Endothelial cell of umbilical vein (primary cell): ENCODE data around the gene AFG3L2. TPM values are rescaled to one million over a fixed set of nuclear protein-coding genes. Genes with fewer than 3 reads are reported as not detected.

Experiments
- BruUV-seq: library from RNA; stranded (reverse); fragments of 400-500 nt; replicated peaks from 2 replicates; lab custom pipeline; 2021; lab: Mats Ljungman, UMichigan
- CTCF ChIA-PET: fragments of 300-600, 350-600 bp; sonication (Branson Sonifier 250); formaldehyde crosslinking; loops from one replicate; lab custom pipeline; 2021; ENCODE audit warnings: antibody characterized with exemption, inconsistent platforms; lab: Charles Lee
- POLR2A ChIA-PET: fragments of 300-600, 350-600 bp; sonication (Branson Sonifier 250); formaldehyde crosslinking; loops from one replicate; lab custom pipeline; 2021; ENCODE audit warnings: antibody characterized with exemption, inconsistent platforms; lab: Charles Lee
- DNase-seq: peaks from one replicate; pipeline ENCODE4 v3.0.0-alpha.2; 2011; ENCODE audit warnings: low read depth, low spot score
- FAIRE-seq: peaks from 2 replicates; lab custom pipeline; 2011; peaks lifted over from hg19 to GRCh38; lab: Jason Lieb, UNC
- H2AFZ ChIP-seq: 2 replicates; pipeline ENCODE4 v1.6.0; 2012; ENCODE audit warnings: low read depth, low read length, control low read depth, inconsistent platforms
- H3K27ac ChIP-seq: 2 replicates; pipeline ENCODE4 v1.5.1; 2011; ENCODE audit warnings: low read depth, mild to moderate bottlenecking, control low read depth, low read length, moderate library complexity; ENCODE audit not compliant: insufficient read depth
- H3K27me3 ChIP-seq, 2 experiments: 2 replicates each; pipeline versions ENCODE4 v1.6.0 to v1.6.1; 2011; ENCODE audit warnings: low read length in 2 of 2, mixed read lengths in 1 of 2; ENCODE audit not compliant: control insufficient read depth in 2 of 2, insufficient read depth in 2 of 2
- H3K36me3 ChIP-seq, 2 experiments: 2 replicates in 1 of 2; 3 replicates in 1 of 2; pipeline ENCODE4 v1.5.1; 2011; ENCODE audit warnings: low read length in 2 of 2, mild to moderate bottlenecking in 1 of 2, moderate library complexity in 1 of 2; ENCODE audit not compliant: control insufficient read depth in 2 of 2, insufficient read depth in 2 of 2; ENCODE audit errors: extremely low read depth in 1 of 2
- H3K4me1 ChIP-seq: 3 replicates; pipeline ENCODE4 v1.5.1; 2011; ENCODE audit warnings: mild to moderate bottlenecking, low read length; ENCODE audit not compliant: control insufficient read depth, insufficient read depth; ENCODE audit errors: extremely low read depth
- H3K4me2 ChIP-seq: 2 replicates; pipeline ENCODE4 v1.6.1; 2011; ENCODE audit warnings: low read length, control low read depth, mixed read lengths; ENCODE audit not compliant: insufficient read depth
- H3K4me3 ChIP-seq, 3 experiments: fragments of 200-600 bp in 1 of 3; sonication (generic), shearing (Covaris generic) in 1 of 3; replicated peaks in 1 of 3; 2 replicates each; pipeline ENCODE4 v1.5.1; 2011 to 2016; ENCODE audit warnings: control low read depth in 3 of 3, low read length in 3 of 3, mild to moderate bottlenecking in 2 of 3, inconsistent platforms in 1 of 3, low read depth in 1 of 3, moderate library complexity in 1 of 3; ENCODE audit not compliant: insufficient read depth in 1 of 3
- H3K79me2 ChIP-seq: 2 replicates; pipeline ENCODE4 v1.6.0; 2012; ENCODE audit warnings: low read length, inconsistent platforms; ENCODE audit not compliant: control insufficient read depth, insufficient read depth
- H3K9ac ChIP-seq: replicated peaks from 2 replicates; pipeline ENCODE3; 2011; ENCODE audit warnings: low read length, control low read depth; ENCODE audit not compliant: insufficient read depth; ENCODE audit errors: extremely low read depth
- H3K9me1 ChIP-seq: replicated peaks from 3 replicates; pipeline ENCODE4 v1.6.0; 2011; ENCODE audit warnings: mild to moderate bottlenecking, low read length; ENCODE audit not compliant: control insufficient read depth, insufficient read depth; ENCODE audit errors: extremely low read depth
- H3K9me3 ChIP-seq: replicated peaks from 2 replicates; pipeline ENCODE4 v1.5.1; 2012; ENCODE audit warnings: low read length, inconsistent platforms; ENCODE audit not compliant: control insufficient read depth, insufficient read depth
- H4K20me1 ChIP-seq: replicated peaks from 2 replicates; pipeline ENCODE3; 2011; ENCODE audit warnings: mild to moderate bottlenecking, low read length; ENCODE audit not compliant: control insufficient read depth, insufficient read depth; ENCODE audit errors: extremely low read depth
- CTCF ChIP-seq, 2 donors: IDR thresholded peaks; 1 replicate in 1 of 2; 2 replicates in 1 of 2; pipeline ENCODE4 v1.5.1; 2011; ENCODE audit warnings: low read length in 2 of 2, mild to moderate bottlenecking in 2 of 2, moderate library complexity in 2 of 2, control low read depth in 1 of 2, inconsistent platforms in 1 of 2, low read depth in 1 of 2; ENCODE audit not compliant: insufficient read depth in 1 of 2; ENCODE audit errors: extremely low read depth in 1 of 2
- EZH2 ChIP-seq: IDR thresholded peaks from 2 replicates; pipeline ENCODE4 v1.6.1; 2012; ENCODE audit warnings: borderline replicate concordance, low read depth, mild to moderate bottlenecking, moderate library complexity, low read length, inconsistent platforms; ENCODE audit not compliant: severe bottlenecking
- FOS ChIP-seq: IDR thresholded peaks from 2 replicates; pipeline ENCODE4 v1.6.1; 2011; ENCODE audit warnings: mild to moderate bottlenecking, low read length, moderate library complexity, borderline replicate concordance; ENCODE audit not compliant: insufficient read depth
- GATA2 ChIP-seq: IDR thresholded peaks from 2 replicates; pipeline ENCODE4 v1.7.0; 2011; ENCODE audit warnings: low read depth, mild to moderate bottlenecking, moderate library complexity, mixed read lengths, low read length; ENCODE audit not compliant: insufficient read length, insufficient read depth
- JUN ChIP-seq: IDR thresholded peaks from 2 replicates; pipeline ENCODE4 v1.6.1; 2011; ENCODE audit warnings: borderline replicate concordance, low read depth; ENCODE audit not compliant: insufficient read length, insufficient read depth
- MYC ChIP-seq: IDR thresholded peaks from one replicate; pipeline ENCODE4 v1.6.1; 2011; ENCODE audit warnings: mild to moderate bottlenecking, low read depth, low read length
- POLR2A ChIP-seq: IDR thresholded peaks from 2 replicates; pipeline ENCODE4 v1.6.1; 2012; ENCODE audit warnings: low read depth, mild to moderate bottlenecking, control low read depth, low read length
- POLR2AphosphoS5 ChIP-seq: IDR thresholded peaks from 2 replicates; pipeline ENCODE4 v1.6.1; 2012; ENCODE audit warnings: low read depth, mild to moderate bottlenecking, control low read depth, low read length, moderate library complexity; ENCODE audit not compliant: insufficient read depth
- dilution Hi-C: fragments of 300-500 bp; cut with MboI; formaldehyde crosslinking; loops from one replicate; pipeline ENCODE4 v1.15.0; 2019; ENCODE audit warnings: low sequenced_read_pairs; ENCODE audit not compliant: extremely low pct_ligation_motif_present
- intact Hi-C: fragments of 100-400 bp; cut with micrococcal nuclease; formaldehyde crosslinking; loops from one replicate; pipeline ENCODE4 v1.10.0; 2022
- polyA plus RNA-seq, 4 experiments: library from polyadenylated mRNA; depleted of rRNA in 3 of 4; stranded (reverse) in 3 of 4; unstranded in 1 of 4; fragments of >200 nt; gene quantifications; 2 replicates each; pipeline versions ENCODE4 v1.2.1 to v1.2.3, GENCODE V29; 2011 to 2012; ENCODE audit warnings: missing spikeins in 1 of 4
- total RNA-seq: library from RNA; stranded (reverse); gene quantifications from 2 replicates; pipeline ENCODE4 v1.2.3, GENCODE V29; 2021
- TF ChIP-seq, protein P1 (sequence below): IDR thresholded peaks from 2 replicates; pipeline ENCODE4 v1.6.1; 2011; ENCODE audit not compliant: insufficient read depth, insufficient read length

AFG3L2 gene
- total and polyA plus RNA-seq, 2 donors (not counting 3 experiments of a cell fraction or from before 2014, with no cell fraction given), result 19.3 to 42.4 TPM

DNA sequence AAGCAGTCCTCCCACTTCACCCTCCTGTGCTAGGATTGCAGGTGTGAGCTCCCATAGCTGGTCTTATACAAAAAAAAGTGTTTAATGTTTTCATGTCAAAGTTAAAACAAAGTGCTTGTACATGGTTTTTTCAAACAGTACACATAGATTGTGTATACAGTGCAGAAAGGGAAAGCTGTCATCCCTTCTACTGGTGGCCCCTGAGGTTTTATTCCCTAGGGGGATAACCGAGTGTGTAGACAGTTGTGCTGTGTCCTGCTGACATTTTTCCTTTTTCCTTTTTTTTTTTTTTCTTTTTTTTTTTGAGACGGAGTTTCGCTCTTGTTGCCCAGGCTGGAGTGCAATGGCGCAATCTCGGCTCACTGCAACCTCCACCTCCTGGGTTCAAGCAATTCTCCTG, 58.2 kb downstream of the AFG3L2 start:
- Histone ChIP-seq H3K4me1 (peaks cover 17% of the 10 kb centered on the region), H3K27ac (no peak overlapping the region), H4K20me1 (peaks cover 10% of the 10 kb centered on the region), H3K4me3 (no peak overlapping the region), H3K79me2 (peaks cover 89% of the 10 kb centered on the region), H3K27me3 (no peaks in the 10 kb centered on the region), H3K9me1 (no peaks in the 10 kb centered on the region), H3K36me3 (peaks cover 15 to 43% of the 10 kb centered on the region in 2 experiments), H3K9ac (no peak overlapping the region), H3K9me3 (no peaks in the 10 kb centered on the region), H2AFZ (no peak overlapping the region), H3K4me2 (no peak overlapping the region)
- DNase-seq, result no peak
- dilution Hi-C loops, result no loop called here
- BruUV-seq, result no TSS peak
- CTCF ChIA-PET, result interaction anchor here (1.2 to 4.6 kb wide), 5 partner anchors 9 to 47 kb away, joined by 3 to 46 read pairs (median 7); no protein-coding TSS in a partner anchor
- POLR2A ChIA-PET, result interaction anchor here (1.0 to 1.8 kb wide), 2 partner anchors 11 to 36 kb away, joined by 3 to 4 read pairs; no protein-coding TSS in a partner anchor
- intact Hi-C loops, result no loop called here
- no peak for TF ChIP-seq EZH2
- TF ChIP-seq POLR2A, result peak; percentile 26
- FAIRE-seq, result no peak

DNA sequence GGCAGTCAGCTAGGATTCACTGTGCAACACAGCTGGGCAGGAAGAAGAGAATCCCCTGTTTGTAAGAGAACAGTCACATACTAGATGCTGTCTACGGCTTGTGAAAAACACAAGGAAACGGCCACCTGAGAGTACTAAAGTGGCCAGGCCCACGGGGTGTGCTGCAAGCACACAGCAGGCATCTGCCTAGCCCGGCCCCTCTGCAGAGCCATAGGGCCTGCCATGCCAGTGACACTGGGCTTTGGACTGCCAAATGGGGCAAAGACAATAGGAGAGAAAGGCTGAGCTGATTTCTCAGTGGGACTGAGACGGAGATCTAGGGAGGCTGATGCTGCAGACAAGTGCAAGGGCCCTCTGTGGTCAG, 58.7 kb downstream of the AFG3L2 start:
- peaks cover 91% of the 10 kb centered on the region for H3K79me2 ChIP-seq
- H4K20me1 ChIP-seq, result peaks cover 10% of the 10 kb centered on the region
- no peak overlapping the region for H3K4me3 ChIP-seq
- TF ChIP-seq POLR2AphosphoS5 (no peak), GATA2 (no peak), JUN (no peak), POLR2A (no peak), MYC (no peak), EZH2 (no peak), FOS (no peak), CTCF (IDR thresholded peaks at IDR 0.05; ENCODE audit: extremely low read depth in 1 of 2, insufficient read depth in 1 of 2, low read depth in 1 of 2, low read length in 2 of 2) (no peak)
- TF ChIP-seq, protein P1, sequence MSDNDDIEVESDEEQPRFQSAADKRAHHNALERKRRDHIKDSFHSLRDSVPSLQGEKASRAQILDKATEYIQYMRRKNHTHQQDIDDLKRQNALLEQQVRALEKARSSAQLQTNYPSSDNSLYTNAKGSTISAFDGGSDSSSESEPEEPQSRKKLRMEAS, result no peak
- DNase-seq, result no peak
- dilution Hi-C loops (no loop called here), intact Hi-C loops (no loop called here)
- BruUV-seq, result no TSS peak
- ChIA-PET POLR2A (interaction anchor here (0.6 to 1.9 kb wide), 4 partner anchors 9 to 36 kb away, joined by 3 to 4 read pairs (median 4); partner anchors contain the start of gene TUBB6), CTCF (interaction anchor here (1.2 to 4.6 kb wide), 6 partner anchors 10 to 46 kb away, joined by 3 to 46 read pairs (median 6); no protein-coding TSS in a partner anchor)
- no peaks in the 10 kb centered on the region for H3K27me3 ChIP-seq
- FAIRE-seq, result no peak
- H3K36me3 ChIP-seq, result peaks cover 18 to 44% of the 10 kb centered on the region in 2 experiments
- H3K9me3 ChIP-seq, result no peaks in the 10 kb centered on the region
- H3K4me2 ChIP-seq, result no peak overlapping the region
- H3K9me1 ChIP-seq, result no peaks in the 10 kb centered on the region
- H3K9ac ChIP-seq, result no peak overlapping the region
- H2AFZ ChIP-seq, result no peak overlapping the region
- no peak overlapping the region for H3K27ac ChIP-seq
- peaks cover 20% of the 10 kb centered on the region for H3K4me1 ChIP-seq
